Esophagus squamous epithelium (tissue), 5 donors: ENCODE results near the gene TTF2. TPM values are rescaled to one million over a fixed set of nuclear protein-coding genes. Genes with fewer than 3 reads are reported as not detected.
"Not testable (repeated sequence)": the region's sequence is repeated elsewhere in the genome, so short reads cannot be mapped to it uniquely, and the experiment has no call there.

Experiments used
- DNase-seq: peaks from one replicate; lab custom pipeline; 2025; lab: John Stamatoyannopoulos, UW
- H3K27ac ChIP-seq, 4 donors: fragments of 200-600 bp; sonication (generic); one replicate each; pipeline ENCODE4 v1.5.1; 2016 to 2019; ENCODE audit warnings: mild to moderate bottlenecking in 1 of 4
- H3K27me3 ChIP-seq, 4 donors: fragments of 200-600 bp; sonication (generic); 1 replicate in 3 of 4; 2 replicates in 1 of 4; pipeline versions ENCODE4 v1.5.1 to v1.6.0; 2017 to 2021; ENCODE audit warnings: antibody characterized with exemption in 1 of 4
- H3K36me3 ChIP-seq, 3 donors: fragments of 200-600 bp; sonication (generic); one replicate each; pipeline ENCODE4 v1.5.1; 2016 to 2019
- H3K4me1 ChIP-seq, 3 donors: fragments of 200-600 bp; sonication (generic); one replicate each; pipeline ENCODE4 v1.5.1; 2017 to 2019
- H3K4me3 ChIP-seq, 4 donors: fragments of 200-600 bp; sonication (generic); 1 replicate in 3 of 4; 2 replicates in 1 of 4; pipeline ENCODE4 v1.5.1; 2016 to 2019; ENCODE audit warnings: mild to moderate bottlenecking in 2 of 4, moderate library complexity in 1 of 4
- H3K9me3 ChIP-seq, 3 donors: fragments of 200-600 bp; sonication (generic); one replicate each; pipeline ENCODE4 v1.5.1; 2016 to 2019
- CTCF ChIP-seq, 6 experiments: fragments of 450-650 bp in 4 of 6; fragments of 200-600 bp in 2 of 6; sonication (generic) in 2 of 6; IDR thresholded peaks; one replicate each; pipeline ENCODE4 v1.5.1; 2016 to 2019; ENCODE audit warnings: antibody characterized with exemption in 6 of 6, mild to moderate bottlenecking in 4 of 6, moderate library complexity in 4 of 6
- POLR2A ChIP-seq, 4 donors: fragments of 450-650 bp; IDR thresholded peaks; one replicate each; pipeline ENCODE4 v1.6.1; 2017; ENCODE audit warnings: antibody characterized with exemption in 4 of 4, mild to moderate bottlenecking in 4 of 4, moderate library complexity in 3 of 4
- WGBS, 2 donors: methylation state at CpG; one replicate each; pipeline ENCODE4 v1.1.5; 2018; 5-methylcytosine and 5-hydroxymethylcytosine counted together
- intact Hi-C: fragments of 100-400 bp; cut with DNase I; formaldehyde crosslinking; loops from one replicate; pipeline ENCODE4 v1.15.0; 2022
- total RNA-seq, 4 donors: library from RNA; depleted of rRNA; stranded (reverse); fragments of >200 nt; gene quantifications; one replicate each; pipeline ENCODE4 v1.1.0, GENCODE V29; 2016
- donor health status: DM: yes; HTN: yes; CAD: no.

The TTF2 gene
- total RNA-seq, 4 donors from 2014 or later = 7.2 to 24.2 (median 19.2) TPM

- no peak for TF ChIP-seq POLR2A (IDR thresholded peaks at IDR 0.05)
- TF ChIP-seq CTCF (IDR thresholded peaks at IDR 0.05) = no peak
- H3K9me3 ChIP-seq = no peaks in the 10 kb centered on the region
- H3K27ac ChIP-seq = no peak overlapping the region
- no peak overlapping the region for H3K4me3 ChIP-seq
- intact Hi-C loops = no loop called here
- no peak for DNase-seq
- H3K27me3 ChIP-seq = no peaks in the 10 kb centered on the region
- H3K36me3 ChIP-seq = peaks cover 0 to 87% (median 0%) of the 10 kb centered on the region in 3 donors
- whole genome bisulfite sequencing, 2 donors = 84 to 85% methylated on average over 4 of the region's 4 CpGs
- peaks cover 0 to 11% (median 6%) of the 10 kb centered on the region in 3 donors for H3K4me1 ChIP-seq
Observed at GRCh38 chr1:117098287-117098890, 38.3 kb downstream of the TTF2 start.

- WGBS, 2 donors = 69 to 93% methylated on average over 1 of the region's 1 CpG
- no peak for TF ChIP-seq POLR2A (IDR thresholded peaks at IDR 0.05)
- TF ChIP-seq CTCF (IDR thresholded peaks at IDR 0.05) = no peak
- H3K4me3 ChIP-seq = no peak overlapping the region
- H3K27me3 ChIP-seq = no peaks in the 10 kb centered on the region
- no peak for DNase-seq
- H3K9me3 ChIP-seq = no peaks in the 10 kb centered on the region
- H3K27ac ChIP-seq = no peak overlapping the region
- no peaks in the 10 kb centered on the region for H3K4me1 ChIP-seq
- peaks cover 0 to 87% (median 0%) of the 10 kb centered on the region in 3 donors for H3K36me3 ChIP-seq
- intact Hi-C loops = no loop called here
Observed at GRCh38 chr1:117101334-117101733, 41.2 kb downstream of the TTF2 start.

- peaks cover 0 to 87% (median 0%) of the 10 kb centered on the region in 3 donors for H3K36me3 ChIP-seq
- DNase-seq, H3K9me3 ChIP-seq, H3K4me3 ChIP-seq, H3K27me3 ChIP-seq, H3K4me1 ChIP-seq, intact Hi-C loops, H3K27ac ChIP-seq: not testable (repeated sequence)
- 90 to 96% methylated on average over 3 of the region's 3 CpGs for WGBS, 2 donors
Observed at GRCh38 chr1:117101858-117102257, 41.7 kb downstream of the TTF2 start.

- Histone ChIP-seq H3K4me1 (no peaks in the 10 kb centered on the region), H3K36me3 (peaks cover 0 to 65% (median 0%) of the 10 kb centered on the region in 3 donors), H3K4me3 (no peak overlapping the region), H3K9me3 (no peaks in the 10 kb centered on the region), H3K27me3 (no peaks in the 10 kb centered on the region), H3K27ac (no peak overlapping the region)
- 90 to 97% methylated on average over 3 of the region's 3 CpGs for WGBS, 2 donors
- intact Hi-C loops = no loop called here
- TF ChIP-seq CTCF (IDR thresholded peaks at IDR 0.05) = no peak
- TF ChIP-seq POLR2A (IDR thresholded peaks at IDR 0.05) = no peak
- DNase-seq = no peak
Observed at GRCh38 chr1:117104986-117105385, 44.9 kb downstream of the TTF2 start.

- Histone ChIP-seq H3K27ac (no peak overlapping the region), H3K9me3 (no peaks in the 10 kb centered on the region), H3K36me3 (peaks cover 0 to 58% (median 0%) of the 10 kb centered on the region in 3 donors), H3K4me1 (peaks cover 0 to 4% (median 0%) of the 10 kb centered on the region in 3 donors), H3K27me3 (no peaks in the 10 kb centered on the region), H3K4me3 (no peak overlapping the region)
- TF ChIP-seq POLR2A (IDR thresholded peaks at IDR 0.05) = no peak
- TF ChIP-seq CTCF (IDR thresholded peaks at IDR 0.05) = no peak
- intact Hi-C loops = no loop called here
- DNase-seq = no peak
Observed at GRCh38 chr1:117105722-117106121, 45.6 kb downstream of the TTF2 start.
